Measurements from ENCODE around the gene OR52H1. TPM values are rescaled to one million over a fixed set of nuclear protein-coding genes. Genes with fewer than 3 reads are reported as not detected.

OR52H1 gene
- total RNA-seq, 6 donors from 2014 or later: 0.24 to 0.55 TPM; not detected in 4

GRCh38 chr11:5575152-5575551, 26.8 kb upstream of the OR52H1 start:
- Histone ChIP-seq H3K4me1 (no peaks in the 10 kb centered on the region), H3K27me3 (no peaks in the 10 kb centered on the region), H3K9me3 (no peaks in the 10 kb centered on the region), H3K36me3 (no peaks in the 10 kb centered on the region), H3K4me3 (no peak overlapping the region), H3K27ac (no peak overlapping the region)
- ATAC-seq (ENCODE audit: low FRiP score in 2 of 2) (no peak), DNase-seq (no peak)
- 68% methylated on average over 4 of the region's 4 CpGs for WGBS, 2 donors
- TF ChIP-seq EP300 (IDR thresholded peaks at IDR 0.05): no peak
- TF ChIP-seq POLR2AphosphoS5 (IDR thresholded peaks at IDR 0.05): no peak
- no peak for TF ChIP-seq POLR2A (IDR thresholded peaks at IDR 0.05)
- no peak for TF ChIP-seq CTCF (IDR thresholded peaks at IDR 0.05)

GRCh38 chr11:5574654-5575053, 26.3 kb upstream of the OR52H1 start:
- Histone ChIP-seq H3K4me3 (no peak overlapping the region), H3K4me1 (no peaks in the 10 kb centered on the region), H3K36me3 (no peaks in the 10 kb centered on the region), H3K9me3 (no peaks in the 10 kb centered on the region), H3K27me3 (no peaks in the 10 kb centered on the region), H3K27ac (no peak overlapping the region)
- no peak for TF ChIP-seq EP300 (IDR thresholded peaks at IDR 0.05)
- no peak for TF ChIP-seq POLR2AphosphoS5 (IDR thresholded peaks at IDR 0.05)
- no peak for TF ChIP-seq POLR2A (IDR thresholded peaks at IDR 0.05)
- TF ChIP-seq CTCF (IDR thresholded peaks at IDR 0.05): no peak
- DNase-seq (no peak), ATAC-seq (ENCODE audit: low FRiP score in 2 of 2) (no peak)
- WGBS, 2 donors: 91 to 92% methylated on average over 2 of the region's 2 CpGs

GRCh38 chr11:5564259-5565019, 16.1 kb upstream of the OR52H1 start:
- 50 to 52% methylated on average over 1 of the region's 1 CpG for WGBS, 2 donors
- no peak for DNase-seq
- no peak overlapping the region for H3K27ac ChIP-seq
- no peaks in the 10 kb centered on the region for H3K36me3 ChIP-seq
- H3K4me1 ChIP-seq: no peaks in the 10 kb centered on the region
- no peaks in the 10 kb centered on the region for H3K9me3 ChIP-seq
- no peaks in the 10 kb centered on the region for H3K27me3 ChIP-seq
- no peak overlapping the region for H3K4me3 ChIP-seq
- no peak for ATAC-seq (ENCODE audit: low FRiP score in 2 of 2)
- TF ChIP-seq POLR2AphosphoS5 (IDR thresholded peaks at IDR 0.05) (no peak), CTCF (IDR thresholded peaks at IDR 0.05) (no peak), POLR2A (IDR thresholded peaks at IDR 0.05) (no peak), EP300 (IDR thresholded peaks at IDR 0.05) (no peak)

- Histone ChIP-seq H3K4me3 (no peak overlapping the region), H3K36me3 (no peaks in the 10 kb centered on the region), H3K4me1 (no peaks in the 10 kb centered on the region), H3K27ac (no peak overlapping the region), H3K9me3 (no peaks in the 10 kb centered on the region), H3K27me3 (no peaks in the 10 kb centered on the region)
- TF ChIP-seq CTCF (IDR thresholded peaks at IDR 0.05) (no peak), POLR2AphosphoS5 (IDR thresholded peaks at IDR 0.05) (no peak), EP300 (IDR thresholded peaks at IDR 0.05) (no peak), POLR2A (IDR thresholded peaks at IDR 0.05) (no peak)
- 34 to 89% methylated on average over 3 of the region's 3 CpGs for WGBS, 2 donors
- no peak for ATAC-seq (ENCODE audit: low FRiP score in 2 of 2)
- DNase-seq: no peak
Observed at GRCh38 chr11:5557751-5558150, 9.4 kb upstream of the OR52H1 start.
